SKM-1 treated with dmso at 0.1 percent for 144 hours (cell line): Measurements from ENCODE around the gene CST9L.

Experiments
- DNase-seq: peaks from one replicate; lab custom pipeline; 2025; ENCODE audit not compliant: unreplicated experiment; lab: John Stamatoyannopoulos, UW

CST9L gene

DNA sequence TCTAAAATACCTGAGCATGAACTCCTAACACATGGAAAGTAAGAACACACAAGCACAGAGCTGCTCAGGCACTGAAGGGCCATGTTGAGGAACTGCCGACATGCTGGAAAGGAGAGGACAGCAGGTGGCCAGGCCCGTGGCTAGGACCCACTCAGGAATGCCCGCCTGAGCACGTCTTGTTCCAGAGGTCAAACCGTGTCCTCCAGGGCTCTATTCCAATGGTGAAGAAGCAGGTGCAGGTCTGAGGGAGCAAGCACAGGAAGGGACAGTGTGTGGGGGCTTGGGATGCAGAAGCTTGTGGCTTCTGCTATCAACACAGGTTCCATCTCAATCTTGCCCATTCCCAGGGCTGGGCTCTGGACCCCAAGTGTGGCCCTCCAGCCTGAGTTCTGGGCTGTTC, 20.7 kb downstream of the CST9L start:
- DNase-seq, result no peak

GRCh38 chr20:23546435-23547144, 21.7 kb downstream of the CST9L start:
- DNase-seq, result no peak

- DNase-seq, result no peak
Measured at GRCh38 chr20:23544133-23544532, 24.2 kb downstream of the CST9L start.

- DNase-seq, result no peak
Measured at GRCh38 chr20:23542801-23543200, 25.5 kb downstream of the CST9L start.

DNA sequence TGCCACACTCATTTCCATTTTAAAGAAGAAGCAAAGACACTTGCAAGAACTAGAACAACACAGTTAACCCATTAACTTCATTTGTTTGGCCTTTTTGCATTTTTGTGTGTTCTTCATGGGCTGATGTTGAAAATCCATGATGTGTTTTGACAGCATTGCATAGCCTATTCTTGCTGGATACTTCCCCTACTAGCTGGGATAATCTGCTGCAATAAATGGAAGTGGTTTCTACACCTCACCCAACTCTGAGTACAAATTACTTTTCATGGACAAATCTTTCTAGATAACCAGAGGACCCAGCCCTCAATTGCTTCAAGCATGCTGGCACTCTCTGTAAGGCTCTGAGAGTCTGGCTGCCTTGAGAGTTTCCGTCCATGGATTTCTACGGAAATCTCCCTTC, 26.5 kb downstream of the CST9L start:
- no peak for DNase-seq

DNA sequence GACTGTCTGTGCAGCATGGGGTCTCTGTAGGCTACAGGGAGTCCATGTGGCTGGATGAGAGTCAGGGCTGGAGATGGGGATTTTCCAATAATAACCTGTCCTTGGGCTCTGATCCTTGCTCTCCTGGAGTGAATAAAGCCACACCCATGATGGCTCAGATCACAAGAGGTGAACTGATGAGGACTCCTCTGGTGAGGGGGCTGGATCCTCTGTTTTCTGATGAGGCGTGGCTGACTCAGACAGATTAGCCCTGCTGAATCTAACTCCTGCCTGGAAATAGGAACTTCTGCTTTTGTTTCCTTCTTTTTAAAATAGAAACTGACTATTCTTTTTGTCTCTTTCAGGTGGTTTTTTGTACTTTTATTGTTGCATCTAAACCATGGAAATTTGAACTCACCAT, 27.0 kb downstream of the CST9L start:
- DNase-seq, result peak; percentile 61

GRCh38 chr20:23540624-23541023, 27.7 kb downstream of the CST9L start:
- no peak for DNase-seq

DNA sequence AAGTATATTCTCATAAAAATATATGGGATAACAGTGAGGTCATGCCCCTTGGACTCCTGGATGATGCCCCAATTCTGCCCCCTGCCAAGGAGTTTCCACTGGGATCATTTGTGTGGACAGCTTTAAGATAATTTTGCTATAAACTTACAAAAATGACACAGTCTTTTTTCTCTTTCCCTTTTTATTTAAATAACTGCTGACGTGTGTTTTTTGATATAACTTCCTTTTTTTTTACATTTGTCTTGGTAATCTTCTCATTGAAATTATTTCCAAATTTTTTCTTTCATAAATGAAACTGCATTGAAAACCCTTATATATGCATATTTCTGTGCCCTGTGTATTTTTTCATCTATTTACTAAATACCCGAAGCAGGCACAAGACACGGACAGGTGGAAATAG, 31.3 kb downstream of the CST9L start:
- DNase-seq, result no peak

DNA sequence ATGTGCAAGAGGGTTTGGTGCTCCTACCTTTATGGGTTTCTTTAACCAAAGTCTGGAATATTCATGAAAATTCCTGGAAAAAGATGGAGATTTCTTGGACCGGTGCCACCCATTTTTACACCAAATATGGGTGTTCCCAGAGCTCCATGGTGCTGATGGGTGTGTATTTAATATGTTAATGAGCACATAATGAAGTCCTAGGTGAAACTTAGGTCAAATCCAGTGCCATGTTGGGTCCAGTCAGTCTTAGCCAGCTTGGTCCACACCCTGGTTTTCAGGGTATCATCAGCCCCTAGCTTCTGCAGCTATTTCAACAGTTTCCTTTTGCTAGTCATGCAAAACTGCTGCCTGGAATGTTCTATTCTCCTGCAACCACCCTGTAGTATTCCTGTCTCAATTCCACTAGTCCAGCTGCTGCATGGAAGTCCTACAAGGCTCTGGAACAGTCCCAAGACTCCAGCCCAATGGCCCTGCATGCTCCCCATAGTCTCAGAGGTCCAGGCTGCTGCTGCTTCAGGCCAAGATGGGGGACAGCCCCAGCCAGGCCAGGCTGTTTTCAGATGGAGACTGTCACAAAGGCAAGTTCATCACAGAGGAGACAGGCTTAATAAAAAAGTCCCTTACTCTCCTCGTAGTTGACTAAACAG, 31.8 kb downstream of the CST9L start:
- no peak for DNase-seq

- DNase-seq, result no peak
Measured at GRCh38 chr20:23534801-23535593, 33.3 kb downstream of the CST9L start.

GRCh38 chr20:23533161-23533560, 35.1 kb downstream of the CST9L start:
- no peak for DNase-seq

DNA sequence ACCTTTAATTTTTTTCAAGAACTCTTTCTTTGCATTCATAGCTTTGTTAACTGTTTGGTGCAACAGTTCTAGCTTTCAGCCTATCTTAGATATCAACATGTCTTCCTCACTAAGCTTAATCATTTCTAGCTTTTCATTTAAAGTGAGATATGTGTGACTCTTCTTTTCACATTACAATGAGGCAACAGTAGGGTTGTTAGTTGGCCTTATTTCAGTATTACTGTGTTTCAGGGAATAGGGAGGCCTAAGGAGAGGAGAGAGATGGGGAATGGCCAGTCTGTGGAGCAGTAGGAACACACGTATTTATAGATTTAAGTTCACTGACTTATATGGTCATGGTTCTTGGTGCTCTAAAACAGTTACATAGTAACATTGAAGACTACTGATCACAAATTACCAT, 35.8 kb downstream of the CST9L start:
- no peak for DNase-seq

- DNase-seq, result no peak
Measured at GRCh38 chr20:23530937-23531567, 37.2 kb downstream of the CST9L start.

- no peak for DNase-seq
Measured at GRCh38 chr20:23528867-23529431, 39.3 kb downstream of the CST9L start.

DNA sequence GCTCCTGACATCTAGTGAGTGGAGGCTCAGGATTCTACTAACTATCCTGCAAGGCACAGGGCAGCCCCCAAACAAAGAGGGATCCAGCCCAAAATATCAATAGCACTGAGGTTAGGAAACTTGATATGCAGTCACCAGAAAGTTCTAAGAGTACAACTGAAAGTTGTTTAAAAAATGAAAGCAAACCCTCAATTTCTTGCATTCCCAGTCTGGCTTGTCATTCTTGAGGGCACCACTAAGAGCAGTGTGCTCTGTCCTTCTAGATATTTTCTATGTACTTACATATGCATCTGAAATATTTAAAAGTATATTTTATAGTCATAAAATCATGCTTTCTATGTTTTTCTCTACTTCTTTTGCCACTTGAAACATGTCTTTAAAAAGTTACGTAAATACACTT, 41.4 kb downstream of the CST9L start:
- DNase-seq, result no peak

GRCh38 chr20:23524146-23524545, 44.1 kb downstream of the CST9L start:
- no peak for DNase-seq

- DNase-seq, result no peak
Measured at GRCh38 chr20:23520185-23520584, 48.1 kb downstream of the CST9L start.

- DNase-seq, result no peak
Measured at GRCh38 chr20:23519556-23519955, 48.7 kb downstream of the CST9L start.

- DNase-seq, result no peak
Measured at GRCh38 chr20:23517719-23518118, 50.6 kb downstream of the CST9L start.

DNA sequence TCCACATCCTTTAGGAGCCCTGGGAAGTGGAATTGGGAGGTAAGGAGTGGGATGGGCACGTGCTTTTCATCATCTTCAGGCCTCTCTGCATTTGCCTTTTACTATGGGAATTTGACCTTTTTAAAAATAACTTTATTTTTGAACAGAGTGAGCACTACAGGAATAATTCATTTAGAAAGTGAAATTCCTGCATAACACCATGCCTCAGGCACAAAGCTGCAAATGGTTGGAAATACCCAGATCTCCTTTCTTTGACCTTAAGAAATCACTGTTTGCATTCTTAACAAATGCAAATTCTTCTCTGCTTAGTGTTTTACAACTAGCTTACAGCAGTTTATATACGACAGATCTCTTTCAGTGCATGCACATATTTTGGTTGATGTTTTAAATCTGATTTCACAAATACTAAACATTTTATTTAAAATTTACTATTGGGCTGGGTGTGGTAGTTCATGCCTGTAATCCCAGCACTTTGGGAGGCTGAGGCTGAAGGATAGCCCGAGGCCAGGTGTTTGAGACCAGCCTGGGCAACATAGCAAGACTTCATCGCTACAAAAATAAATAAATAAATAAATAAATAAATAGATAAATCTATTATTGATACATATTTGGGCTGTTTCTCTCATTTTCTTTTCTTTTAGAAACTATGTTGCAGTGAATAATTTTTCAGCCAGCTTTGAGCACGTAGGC, 52.9 kb downstream of the CST9L start:
- DNase-seq, result no peak

DNA sequence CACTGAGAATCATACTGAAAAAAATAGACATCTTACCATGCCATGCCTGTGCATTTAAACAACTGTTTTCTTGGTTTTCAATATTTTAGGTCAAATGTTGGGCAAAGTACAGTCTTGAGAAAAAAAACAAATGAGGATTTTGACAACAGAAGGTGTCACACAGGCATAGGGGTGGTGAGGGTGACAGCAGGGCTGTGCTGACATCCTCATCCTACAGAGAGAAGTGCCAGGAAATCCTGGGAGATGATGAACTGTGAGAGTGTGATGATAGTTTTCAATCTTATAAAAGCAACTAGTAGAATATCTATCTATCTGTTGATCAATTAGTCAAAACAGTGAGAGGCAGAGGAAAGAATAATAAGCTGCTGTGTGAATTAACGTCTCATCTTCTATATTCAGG, 53.4 kb downstream of the CST9L start:
- no peak for DNase-seq
